MM.1S (cell line): ENCODE data around the gene NOL4L.

ENCODE experiments used
- DNase-seq: peaks from one replicate; pipeline ENCODE4 v3.0.0-alpha.2; 2015
- H2AFZ ChIP-seq: fragments of 300-600 bp; sonication (generic); 2 replicates; pipeline ENCODE4 v1.6.0; 2016; ENCODE audit warnings: antibody characterized with exemption, low read length
- H3F3A ChIP-seq: fragments of 300-600 bp; sonication (generic); 2 replicates; pipeline ENCODE4 v1.6.1; 2016; ENCODE audit warnings: mild to moderate bottlenecking, antibody characterized with exemption, low read length, moderate library complexity, mixed read lengths; ENCODE audit not compliant: insufficient read depth
- H3K27ac ChIP-seq: fragments of 300-600 bp; sonication (generic); 2 replicates; pipeline ENCODE4 v1.5.1; 2016; ENCODE audit warnings: mild to moderate bottlenecking, low read length
- H3K27me3 ChIP-seq: fragments of 300-600 bp; sonication (generic); replicated peaks from 2 replicates; pipeline ENCODE4 v1.6.0; 2016; ENCODE audit warnings: low read length; ENCODE audit not compliant: insufficient read depth
- H3K36me3 ChIP-seq: fragments of 300-600 bp; sonication (generic); replicated peaks from 2 replicates; pipeline ENCODE4 v1.6.1; 2016; ENCODE audit warnings: mild to moderate bottlenecking, low read length, mixed read lengths; ENCODE audit not compliant: insufficient read depth
- H3K4me1 ChIP-seq: fragments of 300-600 bp; sonication (generic); 2 replicates; pipeline ENCODE4 v1.6.1; 2016; ENCODE audit warnings: low read length, mixed read lengths
- H3K4me2 ChIP-seq: fragments of 300-600 bp; sonication (generic); 2 replicates; pipeline ENCODE4 v1.6.0; 2016; ENCODE audit warnings: low read depth, low read length
- H3K4me3 ChIP-seq: fragments of 300-600 bp; sonication (generic); 2 replicates; pipeline ENCODE4 v1.5.1; 2016; ENCODE audit warnings: low read length, mixed read lengths
- H3K79me2 ChIP-seq: fragments of 300-600 bp; sonication (generic); 2 replicates; pipeline ENCODE4 v1.6.1; 2016; ENCODE audit warnings: mixed run types, low read length, mixed read lengths
- H3K9ac ChIP-seq: fragments of 300-600 bp; sonication (generic); 2 replicates; pipeline ENCODE4 v1.6.1; 2016; ENCODE audit warnings: low read length, mixed read lengths
- H3K9me2 ChIP-seq: fragments of 300-600 bp; sonication (generic); replicated peaks from 2 replicates; pipeline ENCODE4 v1.6.1; 2016; ENCODE audit warnings: mild to moderate bottlenecking, low read length, mixed read lengths; ENCODE audit not compliant: insufficient read depth
- H3K9me3 ChIP-seq: fragments of 300-600 bp; sonication (generic); replicated peaks from 2 replicates; pipeline ENCODE4 v1.6.1; 2016; ENCODE audit warnings: mild to moderate bottlenecking, low read length, mixed read lengths; ENCODE audit not compliant: insufficient read depth
- H4K20me1 ChIP-seq: fragments of 300-600 bp; sonication (generic); 2 replicates; pipeline ENCODE4 v1.6.1; 2016; ENCODE audit warnings: mild to moderate bottlenecking, low read length, moderate library complexity, mixed read lengths; ENCODE audit not compliant: insufficient read depth
- EZH2 ChIP-seq: fragments of 300-600 bp; sonication (generic); optimal IDR thresholded peaks from 2 replicates; pipeline ENCODE3; 2017; ENCODE audit warnings: low read depth, mild to moderate bottlenecking, antibody characterized with exemption, low read length, mixed read lengths
- EZH2phosphoT487 ChIP-seq: fragments of 300-600 bp; sonication (generic); IDR thresholded peaks from 2 replicates; pipeline ENCODE4 v1.6.1; 2018; ENCODE audit warnings: antibody characterized with exemption, low read length
- TF ChIP-seq, protein P1 (sequence below): fragments of 300-600 bp; sonication (generic); IDR thresholded peaks from 2 replicates; pipeline ENCODE4 v1.5.1; 2016; ENCODE audit warnings: antibody characterized with exemption, low read length, mixed read lengths

Gene NOL4L

DNA sequence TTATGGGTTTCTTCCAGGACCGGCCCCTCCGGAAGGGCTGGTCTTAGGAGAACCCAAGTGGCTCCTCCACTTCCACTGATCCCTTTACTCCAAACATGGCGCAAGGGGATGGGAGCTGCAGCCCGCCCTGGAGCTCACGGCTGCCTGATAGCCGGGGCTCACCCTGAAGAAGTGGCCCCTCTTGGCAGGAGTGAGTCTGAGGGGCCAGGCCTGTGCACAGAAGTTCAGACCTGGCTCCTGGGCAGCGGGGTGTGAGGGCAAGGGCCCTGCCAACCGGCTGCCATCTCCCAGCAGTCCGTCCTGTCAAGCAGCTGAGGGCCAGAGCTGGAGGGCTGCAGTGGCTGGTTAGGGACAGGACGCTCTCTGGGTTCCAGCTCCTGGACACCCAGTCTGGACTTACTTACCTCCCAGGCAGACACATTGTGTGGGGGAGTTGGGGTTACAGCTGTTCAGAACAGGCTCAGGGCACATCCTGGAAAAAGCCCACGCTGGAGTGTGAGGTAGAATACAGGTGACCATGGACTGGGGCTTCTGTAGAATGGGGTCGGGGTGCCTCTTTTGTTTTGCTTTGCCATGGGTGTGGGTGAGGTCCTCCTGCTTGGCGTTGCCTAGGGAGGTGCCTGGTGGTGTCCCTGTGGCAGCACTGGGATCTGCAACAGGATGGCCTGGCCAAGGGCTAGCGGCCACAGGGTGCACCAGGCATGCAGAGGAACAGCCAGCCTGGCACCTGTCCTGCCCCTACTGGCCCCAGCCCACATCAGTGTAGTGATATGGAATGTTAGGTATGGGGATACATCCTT is 138.6 kb downstream of the NOL4L start:
- Histone ChIP-seq H3K27me3 (no peaks in the 10 kb centered on the region), H3K79me2 (no peaks in the 10 kb centered on the region), H3K4me1 (no peaks in the 10 kb centered on the region), H3F3A (no peaks in the 10 kb centered on the region), H3K27ac (no peak overlapping the region), H3K4me3 (no peak overlapping the region), H4K20me1 (no peaks in the 10 kb centered on the region), H3K36me3 (no peaks in the 10 kb centered on the region), H3K9ac (no peak overlapping the region), H3K9me2 (no peaks in the 10 kb centered on the region), H2AFZ (no peak overlapping the region), H3K4me2 (no peak overlapping the region), H3K9me3 (no peaks in the 10 kb centered on the region)
- DNase-seq = no peak
- TF ChIP-seq EZH2phosphoT487 = no peak
- TF ChIP-seq EZH2 = no peak
- TF ChIP-seq, protein P1, sequence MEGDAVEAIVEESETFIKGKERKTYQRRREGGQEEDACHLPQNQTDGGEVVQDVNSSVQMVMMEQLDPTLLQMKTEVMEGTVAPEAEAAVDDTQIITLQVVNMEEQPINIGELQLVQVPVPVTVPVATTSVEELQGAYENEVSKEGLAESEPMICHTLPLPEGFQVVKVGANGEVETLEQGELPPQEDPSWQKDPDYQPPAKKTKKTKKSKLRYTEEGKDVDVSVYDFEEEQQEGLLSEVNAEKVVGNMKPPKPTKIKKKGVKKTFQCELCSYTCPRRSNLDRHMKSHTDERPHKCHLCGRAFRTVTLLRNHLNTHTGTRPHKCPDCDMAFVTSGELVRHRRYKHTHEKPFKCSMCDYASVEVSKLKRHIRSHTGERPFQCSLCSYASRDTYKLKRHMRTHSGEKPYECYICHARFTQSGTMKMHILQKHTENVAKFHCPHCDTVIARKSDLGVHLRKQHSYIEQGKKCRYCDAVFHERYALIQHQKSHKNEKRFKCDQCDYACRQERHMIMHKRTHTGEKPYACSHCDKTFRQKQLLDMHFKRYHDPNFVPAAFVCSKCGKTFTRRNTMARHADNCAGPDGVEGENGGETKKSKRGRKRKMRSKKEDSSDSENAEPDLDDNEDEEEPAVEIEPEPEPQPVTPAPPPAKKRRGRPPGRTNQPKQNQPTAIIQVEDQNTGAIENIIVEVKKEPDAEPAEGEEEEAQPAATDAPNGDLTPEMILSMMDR = no peak

DNA sequence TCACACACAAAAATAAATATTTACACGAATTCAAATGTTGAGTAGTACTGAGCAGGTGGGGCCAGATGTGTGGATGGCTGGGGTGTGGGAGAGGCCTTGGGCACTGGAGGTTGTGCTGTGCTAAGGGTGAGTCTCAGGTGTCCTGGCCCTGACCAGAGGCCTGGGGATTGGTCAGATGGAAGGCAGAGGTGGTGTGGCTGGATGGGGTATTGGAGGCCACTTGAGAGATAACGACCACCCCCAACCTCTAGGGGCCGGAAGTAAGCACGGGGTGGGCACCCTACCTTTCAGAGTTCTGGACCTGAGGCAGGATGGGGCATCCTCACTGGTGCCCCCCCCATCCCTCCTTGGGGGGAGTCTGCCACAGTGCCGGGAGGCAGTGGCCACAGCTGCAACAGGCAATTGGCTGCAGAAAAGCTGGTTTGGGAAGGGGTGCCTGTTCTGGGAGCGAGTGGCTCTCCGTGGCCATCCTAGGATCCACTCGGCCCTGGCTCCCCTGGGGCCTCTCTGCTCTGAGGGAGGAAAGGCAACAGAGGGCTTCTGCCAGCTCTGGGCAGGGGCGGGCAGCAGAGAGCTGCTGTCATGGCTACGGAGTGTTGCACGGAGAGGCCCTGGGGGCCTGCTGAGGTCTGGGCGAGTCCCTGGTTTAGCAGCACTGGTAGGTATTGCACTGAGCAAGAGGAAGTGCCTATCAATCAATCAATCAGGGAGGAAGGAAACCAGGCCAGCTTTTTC is 139.4 kb downstream of the NOL4L start:
- Histone ChIP-seq H3K79me2 (no peaks in the 10 kb centered on the region), H3F3A (no peaks in the 10 kb centered on the region), H3K9me3 (no peaks in the 10 kb centered on the region), H3K4me2 (no peak overlapping the region), H3K9me2 (no peaks in the 10 kb centered on the region), H3K4me3 (no peak overlapping the region), H3K9ac (no peak overlapping the region), H3K27ac (no peak overlapping the region), H4K20me1 (no peaks in the 10 kb centered on the region), H3K4me1 (no peaks in the 10 kb centered on the region), H2AFZ (no peak overlapping the region), H3K36me3 (no peaks in the 10 kb centered on the region), H3K27me3 (no peaks in the 10 kb centered on the region)
- TF ChIP-seq EZH2phosphoT487 = no peak
- TF ChIP-seq, protein P1 = no peak
- no peak for TF ChIP-seq EZH2
- DNase-seq = no peak

DNA sequence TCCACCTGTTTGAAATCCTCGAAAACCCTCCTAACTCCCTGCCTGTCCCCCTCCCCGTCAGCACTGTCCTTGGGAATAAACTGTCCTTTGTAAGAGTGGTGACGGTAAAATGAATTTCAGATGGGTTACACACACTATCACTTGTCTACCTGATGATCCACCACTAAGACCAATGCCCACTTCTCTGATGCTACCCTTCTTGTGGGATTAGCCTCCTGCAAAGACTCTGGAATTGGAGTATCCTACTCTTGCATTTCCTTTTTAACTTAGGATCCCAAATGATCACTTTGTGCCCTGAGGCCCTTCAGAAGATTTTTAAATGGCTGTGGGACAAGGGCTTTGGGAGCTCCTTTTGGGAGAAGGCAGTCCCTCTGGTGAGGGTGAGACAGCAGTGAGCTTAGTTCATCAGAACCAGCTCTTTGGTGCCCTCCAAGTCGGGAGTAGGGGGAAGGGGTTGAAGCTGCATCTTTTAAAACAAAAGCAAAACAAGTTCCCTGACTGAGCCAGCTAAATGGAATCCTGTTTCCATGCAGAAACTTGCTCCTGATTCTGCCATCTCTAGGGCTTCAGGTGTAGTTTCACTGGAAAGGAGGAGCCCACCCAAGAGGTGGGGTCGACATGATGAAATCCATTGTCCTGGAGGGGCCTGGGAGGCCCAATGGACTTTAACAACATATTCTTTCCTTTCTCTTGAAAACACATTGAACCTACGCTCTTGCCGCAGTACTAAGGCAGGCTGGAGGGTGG is 140.5 kb downstream of the NOL4L start:
- Histone ChIP-seq H3K9ac (no peak overlapping the region), H3K36me3 (no peaks in the 10 kb centered on the region), H3K4me2 (no peak overlapping the region), H4K20me1 (no peaks in the 10 kb centered on the region), H3K79me2 (no peaks in the 10 kb centered on the region), H2AFZ (no peak overlapping the region), H3F3A (no peaks in the 10 kb centered on the region), H3K27ac (no peak overlapping the region), H3K4me1 (no peaks in the 10 kb centered on the region), H3K9me3 (no peaks in the 10 kb centered on the region), H3K4me3 (no peak overlapping the region), H3K9me2 (no peaks in the 10 kb centered on the region), H3K27me3 (no peaks in the 10 kb centered on the region)
- TF ChIP-seq, protein P1 = no peak
- TF ChIP-seq EZH2 (no peak), EZH2phosphoT487 (no peak)
- no peak for DNase-seq
